Hematopoietic multipotent progenitor cell treated with erythropoietin and hydrocortisone succinate and interleukin-3 and kit ligand, for 8 days (in vitro differentiated cells): ENCODE measurements around the gene STPG3.
A peak's percentile ranks its signal among the peaks of the same experiment; 100 is the strongest.
"Not testable (repeated sequence)": the region's sequence is repeated elsewhere in the genome, so short reads cannot be mapped to it uniquely, and the experiment has no call there.

Experiments used
- DNase-seq: peaks from one replicate; pipeline ENCODE4 v3.0.0-alpha.2; 2015

The STPG3 gene

DNA sequence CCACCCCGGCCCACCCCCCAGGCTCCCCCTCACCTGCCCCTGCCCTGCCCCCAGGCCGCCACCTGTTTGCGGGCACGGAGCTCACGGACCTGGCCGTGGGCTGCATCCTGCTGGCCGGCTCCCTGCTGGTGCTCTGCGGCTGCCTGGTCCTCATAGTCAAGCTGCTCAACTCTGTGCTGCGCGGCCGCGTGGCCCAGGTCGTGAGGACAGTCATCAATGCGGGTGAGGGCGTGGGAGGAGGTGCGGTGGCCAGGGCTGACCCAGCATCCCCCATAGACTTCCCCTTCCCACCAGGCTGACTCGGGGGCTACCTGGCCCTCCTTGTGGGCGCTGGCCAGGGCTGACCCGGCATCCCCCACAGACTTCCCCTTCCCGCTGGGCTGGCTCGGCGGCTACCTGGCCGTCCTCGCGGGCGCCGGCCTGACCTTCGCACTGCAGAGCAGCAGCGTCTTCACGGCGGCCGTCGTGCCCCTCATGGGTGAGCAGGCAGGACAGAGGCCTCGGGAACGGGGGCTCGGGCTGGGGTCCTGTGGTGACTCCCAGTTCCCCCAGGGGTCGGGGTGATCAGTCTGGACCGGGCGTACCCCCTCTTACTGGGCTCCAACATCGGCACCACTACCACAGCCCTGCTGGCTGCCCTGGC is 16.9 kb upstream of the STPG3 start:
- no peak for DNase-seq

DNA sequence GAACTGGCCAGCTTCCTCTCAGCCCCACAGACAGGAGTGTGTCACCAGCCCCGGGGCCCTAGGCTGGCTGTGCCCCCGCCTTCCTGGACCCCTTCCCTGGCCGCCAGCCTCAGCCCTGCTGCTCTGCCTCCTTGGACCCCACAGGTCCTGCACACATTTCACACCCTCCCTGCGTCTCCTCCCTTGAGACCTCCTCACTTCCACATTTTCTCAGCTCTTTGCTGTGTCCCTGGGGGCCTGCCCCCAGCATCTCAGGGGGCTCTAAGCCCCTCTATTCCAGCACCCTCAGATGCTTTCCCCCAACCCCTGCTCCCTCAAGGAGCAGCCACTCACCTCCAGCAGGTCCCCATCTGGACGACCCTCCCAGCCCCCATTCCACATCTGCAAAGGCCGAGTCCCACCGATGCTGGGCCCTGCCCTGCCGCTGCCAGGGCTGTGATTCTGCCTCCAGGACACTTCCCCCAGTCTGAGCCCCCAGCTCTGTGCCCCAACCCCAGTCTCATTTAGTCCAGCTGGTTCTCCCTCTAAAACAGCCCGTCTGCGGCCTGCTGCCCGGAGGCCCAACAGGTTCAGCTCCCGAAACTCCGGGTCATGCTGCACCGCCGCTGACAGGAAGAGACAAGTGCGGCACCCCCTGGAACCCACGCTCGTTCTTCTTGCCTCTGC is 16.2 kb upstream of the STPG3 start:
- no peak for DNase-seq

DNA sequence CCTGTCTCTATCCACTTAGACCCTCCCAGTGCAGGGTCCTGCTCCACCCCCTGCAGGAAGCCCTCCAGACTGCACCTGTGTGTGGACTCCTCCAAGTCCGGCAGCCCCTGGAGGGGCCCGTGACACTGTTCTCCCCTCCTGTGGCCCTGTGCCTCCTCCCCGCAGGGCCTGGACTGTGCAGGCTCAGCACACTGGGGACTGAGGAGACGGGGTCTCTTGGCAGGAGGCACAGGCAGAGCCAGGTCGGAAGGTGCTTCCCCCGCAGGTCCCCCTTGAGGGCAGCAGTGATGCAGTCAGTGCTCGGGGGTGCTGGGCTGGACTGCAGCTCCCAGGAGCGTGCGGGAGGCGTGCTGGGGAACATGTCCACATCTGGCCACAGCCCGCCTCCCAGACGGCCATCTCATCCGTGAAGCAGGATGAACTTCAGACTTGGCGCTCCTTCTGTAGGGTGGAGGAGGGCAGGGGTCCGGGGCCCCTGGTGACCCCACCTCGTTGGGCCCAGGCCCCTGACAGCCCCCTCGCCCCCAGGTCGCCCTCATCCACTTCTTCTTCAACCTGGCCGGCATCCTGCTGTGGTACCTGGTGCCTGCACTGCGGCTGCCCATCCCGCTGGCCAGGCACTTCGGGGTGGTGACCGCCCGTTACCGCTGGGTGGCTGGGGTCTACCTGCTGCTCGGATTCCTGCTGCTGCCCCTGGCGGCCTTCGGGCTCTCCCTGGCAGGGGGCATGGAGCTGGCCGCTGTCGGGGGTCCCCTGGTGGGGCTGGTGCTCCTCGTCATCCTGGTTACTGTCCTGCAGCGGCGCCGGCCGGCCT is 15.5 kb upstream of the STPG3 start:
- no peak for DNase-seq

DNA sequence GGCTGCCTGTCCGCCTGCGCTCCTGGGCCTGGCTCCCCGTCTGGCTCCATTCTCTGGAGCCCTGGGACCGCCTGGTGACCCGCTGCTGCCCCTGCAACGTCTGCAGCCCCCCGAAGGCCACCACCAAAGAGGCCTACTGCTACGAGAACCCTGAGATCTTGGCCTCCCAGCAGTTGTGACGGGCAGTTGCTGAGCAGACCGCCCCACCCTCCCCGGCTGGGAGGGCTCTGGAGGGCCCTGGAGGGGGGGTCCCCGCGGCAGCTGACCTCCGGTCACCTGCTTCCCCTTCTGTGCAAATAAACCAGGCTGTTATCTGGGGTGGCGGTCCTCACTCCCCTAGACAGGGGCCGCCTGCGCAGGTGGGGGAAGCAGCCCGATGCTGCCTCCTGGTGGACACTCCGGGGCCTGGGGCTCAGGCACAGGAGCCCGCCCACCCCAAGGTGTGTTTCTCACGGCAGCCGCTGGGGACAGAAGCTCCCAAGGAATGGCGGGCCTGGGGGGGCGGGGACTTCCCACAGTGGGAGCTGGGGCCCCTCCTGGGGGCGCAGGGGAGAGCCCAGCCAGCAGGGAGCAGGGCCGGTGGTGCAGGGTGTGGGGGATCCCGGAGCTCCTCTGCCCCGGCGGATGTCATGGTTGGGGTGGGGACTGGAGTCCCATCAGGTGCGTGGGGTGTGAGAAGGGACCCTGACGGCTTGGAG is 14.7 kb upstream of the STPG3 start:
- DNase-seq: peak; percentile 86

DNA sequence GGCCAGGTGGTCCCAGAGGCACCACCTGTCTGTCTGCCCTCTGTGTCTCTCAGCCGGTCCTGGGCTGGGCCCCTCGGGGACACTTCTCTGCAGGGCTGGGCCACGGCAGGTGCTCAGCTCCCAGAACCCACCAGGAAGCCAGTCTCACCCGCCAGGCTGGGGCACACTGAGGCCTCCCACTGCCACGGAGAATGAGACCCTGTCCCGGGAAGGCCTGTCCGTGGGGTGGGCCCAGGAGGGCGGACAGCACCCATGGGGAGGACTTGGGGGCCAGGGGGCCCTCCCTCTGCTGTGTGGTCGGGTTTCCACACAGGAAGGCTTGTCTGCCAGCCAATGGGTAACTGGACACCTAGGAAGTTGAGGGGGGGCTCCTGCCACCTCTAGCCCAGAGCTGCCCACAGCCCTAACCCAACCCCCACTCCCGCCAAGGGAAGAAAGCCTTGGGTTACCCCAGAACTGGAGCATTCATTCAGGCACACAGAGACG is 14.1 kb upstream of the STPG3 start:
- no peak for DNase-seq

DNA sequence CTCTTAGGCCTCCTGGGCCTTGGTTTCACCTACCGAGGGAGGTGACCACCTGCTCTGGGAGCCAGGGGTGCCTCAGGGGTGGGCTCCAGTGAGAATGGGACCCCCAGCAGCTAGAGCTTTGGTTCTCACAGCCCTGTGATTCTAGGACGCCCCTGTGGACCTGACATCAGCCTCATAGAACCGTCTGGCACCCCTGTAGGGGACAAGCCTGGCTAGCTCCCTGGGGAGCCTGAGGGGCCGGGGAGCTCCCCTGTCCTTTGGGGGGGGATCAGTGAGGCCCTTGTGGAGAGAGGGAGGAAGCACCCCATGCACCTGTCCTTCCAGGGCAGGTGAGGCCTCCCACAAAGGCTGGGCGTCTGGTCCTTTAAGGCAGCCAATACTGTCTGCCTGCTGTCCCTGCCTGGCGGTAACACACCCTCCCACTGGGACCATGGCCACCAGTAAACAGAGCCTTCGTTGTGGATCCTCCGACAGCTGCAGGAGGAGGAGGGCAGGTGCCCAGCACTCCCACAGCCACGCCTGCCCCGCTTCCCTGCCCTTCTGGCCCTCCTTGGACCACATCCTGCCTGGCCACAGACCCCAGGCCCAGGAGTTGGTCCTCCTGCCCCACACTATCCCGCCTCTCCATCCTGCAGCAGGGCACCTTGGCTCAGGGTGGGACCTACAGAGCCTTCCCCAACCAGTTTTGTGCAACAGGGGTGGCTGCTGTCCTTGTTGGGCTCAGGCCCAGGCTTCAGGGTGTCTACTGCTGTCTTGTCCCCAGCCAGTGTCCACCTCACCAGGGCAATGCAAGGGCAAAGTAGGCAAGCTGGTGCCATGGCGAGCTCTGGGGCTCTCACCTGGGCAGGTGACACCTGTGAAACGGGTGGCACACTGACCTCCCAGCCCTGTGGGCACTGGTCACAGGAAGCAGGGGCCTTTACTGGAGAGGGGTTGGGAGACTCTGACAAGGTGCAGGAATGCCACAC is 13.0 kb upstream of the STPG3 start:
- no peak for DNase-seq

DNA sequence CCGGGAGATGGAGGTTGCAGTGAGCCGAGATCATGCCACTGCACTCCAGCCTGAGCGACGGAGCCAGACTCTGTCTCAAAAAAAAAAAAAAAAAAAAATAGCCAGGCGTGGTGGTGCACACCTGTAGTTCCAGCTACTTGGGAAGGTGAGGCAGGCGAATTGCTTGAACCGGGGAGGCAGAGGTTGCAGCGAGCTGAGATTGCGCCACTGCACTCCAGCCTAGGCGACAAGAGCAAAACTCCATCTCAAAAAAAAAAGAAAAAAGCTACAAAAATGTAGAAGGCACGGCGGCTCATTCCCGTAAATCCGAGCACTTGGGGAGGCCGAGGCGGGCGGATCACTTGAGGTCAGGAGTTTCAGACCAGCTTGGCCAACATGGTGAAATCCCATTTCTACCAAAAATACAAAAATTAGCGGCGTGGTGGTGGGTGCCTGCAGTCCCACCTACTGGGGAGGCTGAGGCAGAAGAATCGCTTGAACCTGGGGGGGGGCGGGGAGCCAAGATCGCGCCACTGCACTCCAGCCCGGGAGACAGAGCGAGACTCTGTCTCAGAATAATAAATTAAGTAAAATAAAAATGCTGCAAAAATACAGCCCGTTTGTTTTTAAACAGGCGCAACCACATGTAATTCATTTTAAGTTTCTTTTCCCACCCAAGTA is 11.4 kb upstream of the STPG3 start:
- not testable (repeated sequence) for DNase-seq

DNA sequence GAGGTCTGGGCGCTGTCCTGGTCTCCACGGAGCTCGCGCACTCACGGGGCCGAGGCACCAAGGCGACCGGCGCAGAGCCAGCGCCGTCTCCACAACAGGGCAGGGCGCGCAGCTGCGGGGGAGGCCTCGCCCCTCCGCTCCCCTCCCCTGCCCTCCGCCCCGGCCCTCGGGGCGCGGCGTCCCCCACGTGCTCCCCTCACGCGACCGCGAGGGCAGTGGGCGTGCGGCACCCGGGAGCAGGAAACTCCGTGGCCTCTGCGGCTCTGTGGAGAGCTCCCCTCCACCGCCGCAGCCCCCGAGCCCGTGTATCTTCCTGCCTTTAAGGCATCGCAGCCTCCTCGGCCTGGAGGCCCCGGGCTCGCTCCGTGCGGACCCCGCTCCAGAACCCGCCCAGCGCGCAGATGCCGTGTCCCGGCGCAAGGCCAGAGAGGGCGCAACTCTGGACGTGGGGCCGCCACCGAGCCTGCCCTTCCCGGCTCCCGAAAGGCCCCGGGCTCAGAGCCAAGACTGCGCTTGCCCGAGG is 10.7 kb upstream of the STPG3 start:
- DNase-seq: peak; percentile 84

DNA sequence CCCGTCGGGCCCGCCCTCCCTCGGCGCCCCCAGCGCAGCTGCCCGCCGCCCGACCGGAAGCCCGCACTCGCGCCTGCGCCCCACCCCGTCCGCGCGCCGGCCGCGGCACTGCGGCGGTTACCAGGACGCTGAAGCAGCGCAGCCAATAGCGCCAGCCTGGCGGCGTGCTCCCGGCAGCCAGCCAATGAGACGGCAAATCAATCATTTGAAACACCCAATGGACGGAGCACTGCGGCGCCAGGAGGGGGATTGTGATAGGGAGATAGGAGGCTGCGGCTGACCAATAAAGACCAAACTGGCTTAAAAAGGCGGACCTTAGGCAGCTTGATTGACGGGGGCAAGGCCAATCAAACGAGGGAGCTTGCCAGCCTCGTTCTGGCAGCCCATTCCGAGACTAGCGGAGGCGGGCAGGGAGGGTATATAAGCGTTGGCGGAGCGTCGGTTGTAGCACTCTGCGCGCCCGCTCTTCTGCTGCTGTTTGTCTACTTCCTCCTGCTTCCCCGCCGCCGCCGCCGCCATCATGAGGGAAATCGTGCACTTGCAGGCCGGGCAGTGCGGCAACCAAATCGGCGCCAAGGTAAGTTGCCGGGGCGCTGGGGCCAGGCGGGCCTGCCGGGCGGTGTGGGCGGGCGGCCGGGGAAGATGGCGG is 10.1 kb upstream of the STPG3 start, which contains the start of gene TUBB4B:
Gene TUBB4B, plus strand, starts transcription at position 447 of the 649 bp plus-strand sequence. Its CDS starts 74 bp downstream, at position 521.
- peak; percentile 100 for DNase-seq

DNA sequence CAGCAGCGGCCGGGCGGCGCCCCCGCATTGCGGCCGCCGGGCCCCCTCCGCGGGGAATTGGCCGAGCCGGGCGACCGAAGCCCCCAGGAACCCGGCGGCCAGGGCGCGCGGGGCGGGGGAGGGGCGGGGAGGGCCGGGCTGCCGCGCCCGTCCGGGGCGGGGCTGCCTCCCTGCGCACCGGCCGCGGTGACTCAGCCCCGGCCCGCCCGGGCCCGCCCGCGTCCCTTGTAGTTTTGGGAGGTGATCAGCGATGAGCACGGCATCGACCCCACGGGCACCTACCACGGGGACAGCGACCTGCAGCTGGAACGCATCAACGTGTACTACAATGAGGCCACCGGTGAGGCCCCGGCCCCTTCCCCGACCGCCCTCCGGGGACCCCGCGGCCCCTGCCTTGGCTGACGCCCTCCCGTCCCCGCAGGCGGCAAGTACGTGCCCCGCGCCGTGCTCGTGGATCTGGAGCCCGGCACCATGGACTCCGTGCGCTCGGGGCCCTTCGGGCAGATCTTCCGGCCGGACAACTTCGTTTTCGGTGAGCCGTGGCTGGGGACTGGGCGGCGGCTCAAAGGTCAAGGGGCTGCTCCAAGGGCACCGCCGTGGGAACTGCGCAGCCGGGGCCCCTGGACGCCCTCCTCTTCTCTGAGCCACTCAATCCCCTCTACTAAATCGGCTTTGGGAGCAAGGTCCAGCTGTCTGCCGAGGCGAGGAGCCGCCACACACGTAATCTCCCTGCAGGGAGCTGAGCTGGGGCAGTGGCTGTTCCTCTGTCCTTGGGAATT is 9.4 kb upstream of the STPG3 start:
- DNase-seq: peak; percentile 63

DNA sequence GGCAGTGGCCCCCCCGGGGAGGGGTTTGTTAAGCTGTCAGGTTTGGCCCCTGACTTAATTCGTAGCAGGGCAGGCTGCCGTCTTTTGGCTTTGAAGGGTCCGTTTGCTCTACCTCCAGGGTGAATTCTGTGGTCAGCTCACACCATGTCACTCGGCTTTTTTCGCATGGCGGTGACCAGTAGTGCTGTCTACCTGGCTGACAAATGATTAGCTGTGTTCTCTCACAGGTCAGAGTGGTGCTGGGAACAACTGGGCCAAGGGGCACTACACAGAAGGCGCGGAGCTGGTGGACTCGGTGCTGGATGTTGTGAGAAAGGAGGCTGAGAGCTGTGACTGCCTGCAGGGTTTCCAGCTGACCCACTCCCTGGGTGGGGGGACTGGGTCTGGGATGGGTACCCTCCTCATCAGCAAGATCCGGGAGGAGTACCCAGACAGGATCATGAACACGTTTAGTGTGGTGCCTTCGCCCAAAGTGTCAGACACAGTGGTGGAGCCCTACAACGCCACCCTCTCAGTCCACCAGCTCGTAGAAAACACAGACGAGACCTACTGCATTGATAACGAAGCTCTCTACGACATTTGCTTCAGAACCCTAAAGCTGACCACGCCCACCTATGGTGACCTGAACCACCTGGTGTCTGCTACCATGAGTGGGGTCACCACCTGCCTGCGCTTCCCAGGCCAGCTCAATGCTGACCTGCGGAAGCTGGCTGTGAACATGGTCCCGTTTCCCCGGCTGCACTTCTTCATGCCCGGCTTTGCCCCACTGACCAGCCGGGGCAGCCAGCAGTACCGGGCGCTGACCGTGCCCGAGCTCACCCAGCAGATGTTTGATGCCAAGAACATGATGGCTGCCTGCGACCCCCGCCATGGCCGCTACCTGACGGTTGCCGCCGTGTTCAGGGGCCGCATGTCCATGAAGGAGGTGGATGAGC is 8.6 kb upstream of the STPG3 start:
- no peak for DNase-seq

DNA sequence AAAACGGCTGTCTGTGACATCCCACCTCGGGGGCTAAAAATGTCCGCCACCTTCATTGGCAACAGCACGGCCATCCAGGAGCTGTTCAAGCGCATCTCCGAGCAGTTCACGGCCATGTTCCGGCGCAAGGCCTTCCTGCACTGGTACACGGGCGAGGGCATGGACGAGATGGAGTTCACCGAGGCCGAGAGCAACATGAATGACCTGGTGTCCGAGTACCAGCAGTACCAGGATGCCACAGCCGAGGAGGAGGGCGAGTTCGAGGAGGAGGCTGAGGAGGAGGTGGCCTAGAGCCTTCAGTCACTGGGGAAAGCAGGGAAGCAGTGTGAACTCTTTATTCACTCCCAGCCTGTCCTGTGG is 7.8 kb upstream of the STPG3 start:
- not testable (repeated sequence) for DNase-seq

DNA sequence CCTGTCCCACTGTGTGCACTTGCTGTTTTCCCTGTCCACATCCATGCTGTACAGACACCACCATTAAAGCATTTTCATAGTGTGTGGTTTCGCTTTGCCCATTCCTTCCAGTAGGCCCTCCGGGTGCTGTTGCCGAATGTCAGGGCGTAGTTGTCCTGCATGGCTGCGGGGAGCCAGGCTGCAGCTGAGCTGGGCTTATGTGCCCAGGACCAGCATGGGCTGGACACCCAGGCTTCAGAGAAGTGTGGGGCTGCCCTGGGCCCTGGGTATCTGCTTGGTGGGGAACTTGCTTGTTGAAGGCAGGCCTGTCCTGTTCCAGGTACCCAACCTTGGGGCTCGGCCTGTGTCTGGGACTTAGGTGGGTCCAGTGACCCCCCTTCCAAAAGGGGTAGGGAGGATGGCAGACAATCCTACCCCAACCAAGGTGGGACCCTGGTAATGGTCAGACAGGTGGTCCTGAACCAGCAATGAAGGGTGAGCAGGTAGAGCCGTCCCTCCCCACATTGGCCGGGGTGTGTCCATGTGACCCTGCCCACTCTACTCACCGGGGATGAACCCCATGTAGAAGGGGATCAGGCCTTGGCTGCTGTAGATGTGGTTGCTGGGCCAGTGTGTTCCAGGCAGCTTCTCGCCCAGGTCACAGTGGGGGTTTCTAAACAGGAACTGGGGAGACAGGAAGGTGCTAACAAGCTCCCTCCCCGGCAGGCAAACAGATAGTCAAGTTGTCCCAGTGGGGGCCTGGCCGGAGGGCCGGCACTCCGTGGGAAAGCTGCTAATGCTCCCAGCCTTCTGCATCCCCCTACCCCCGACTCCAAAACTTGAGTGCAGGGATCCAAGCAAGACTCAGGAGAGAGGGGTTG is 7.2 kb upstream of the STPG3 start:
- no peak for DNase-seq

DNA sequence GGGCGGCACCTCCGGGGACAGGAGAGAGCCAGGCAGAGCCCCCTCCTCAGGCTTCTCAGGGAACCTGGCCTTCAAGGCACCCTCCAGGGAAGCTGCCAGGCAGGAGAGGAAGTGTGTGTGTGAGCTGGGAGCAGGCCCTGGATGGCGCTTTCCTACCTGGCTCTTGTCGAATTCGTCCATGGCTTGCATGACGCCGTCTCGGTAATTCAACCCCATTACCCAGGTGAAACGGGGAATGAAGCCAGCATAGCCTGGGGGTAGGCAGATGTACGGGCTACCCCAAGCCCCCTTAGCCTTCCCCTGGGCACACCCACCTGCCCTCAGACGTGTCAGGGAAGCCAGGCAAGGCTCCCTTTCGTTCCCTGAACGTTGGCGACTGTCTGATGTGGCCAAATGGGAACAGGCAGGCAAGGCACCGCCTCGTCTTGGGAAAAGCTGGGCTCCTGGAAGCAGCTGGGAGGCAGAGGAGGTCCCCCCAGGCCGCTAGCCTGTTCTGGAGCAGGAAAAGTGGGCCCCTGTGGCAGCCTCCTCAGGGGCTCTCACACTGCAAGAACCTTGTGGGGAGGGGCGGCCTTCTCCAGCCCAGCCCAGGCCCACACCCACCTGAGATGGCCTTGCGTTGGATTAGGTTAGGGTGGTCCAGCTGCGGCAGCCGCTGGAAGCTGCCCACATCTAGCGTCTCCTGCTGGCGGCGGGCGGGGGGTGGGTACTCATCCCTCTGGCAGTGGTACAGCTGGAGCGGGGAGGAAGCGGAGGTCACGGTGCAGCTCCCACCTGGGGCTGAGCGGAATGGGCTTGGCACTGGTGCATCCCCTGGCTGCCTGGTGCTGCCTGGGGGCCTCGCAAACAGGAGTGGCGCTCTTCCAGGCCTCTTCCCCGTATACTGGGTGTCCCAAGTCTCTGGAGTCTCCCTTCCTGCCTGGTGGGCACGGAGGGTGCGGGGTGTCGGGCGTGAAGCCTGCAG is 6.3 kb upstream of the STPG3 start:
- DNase-seq: no peak

DNA sequence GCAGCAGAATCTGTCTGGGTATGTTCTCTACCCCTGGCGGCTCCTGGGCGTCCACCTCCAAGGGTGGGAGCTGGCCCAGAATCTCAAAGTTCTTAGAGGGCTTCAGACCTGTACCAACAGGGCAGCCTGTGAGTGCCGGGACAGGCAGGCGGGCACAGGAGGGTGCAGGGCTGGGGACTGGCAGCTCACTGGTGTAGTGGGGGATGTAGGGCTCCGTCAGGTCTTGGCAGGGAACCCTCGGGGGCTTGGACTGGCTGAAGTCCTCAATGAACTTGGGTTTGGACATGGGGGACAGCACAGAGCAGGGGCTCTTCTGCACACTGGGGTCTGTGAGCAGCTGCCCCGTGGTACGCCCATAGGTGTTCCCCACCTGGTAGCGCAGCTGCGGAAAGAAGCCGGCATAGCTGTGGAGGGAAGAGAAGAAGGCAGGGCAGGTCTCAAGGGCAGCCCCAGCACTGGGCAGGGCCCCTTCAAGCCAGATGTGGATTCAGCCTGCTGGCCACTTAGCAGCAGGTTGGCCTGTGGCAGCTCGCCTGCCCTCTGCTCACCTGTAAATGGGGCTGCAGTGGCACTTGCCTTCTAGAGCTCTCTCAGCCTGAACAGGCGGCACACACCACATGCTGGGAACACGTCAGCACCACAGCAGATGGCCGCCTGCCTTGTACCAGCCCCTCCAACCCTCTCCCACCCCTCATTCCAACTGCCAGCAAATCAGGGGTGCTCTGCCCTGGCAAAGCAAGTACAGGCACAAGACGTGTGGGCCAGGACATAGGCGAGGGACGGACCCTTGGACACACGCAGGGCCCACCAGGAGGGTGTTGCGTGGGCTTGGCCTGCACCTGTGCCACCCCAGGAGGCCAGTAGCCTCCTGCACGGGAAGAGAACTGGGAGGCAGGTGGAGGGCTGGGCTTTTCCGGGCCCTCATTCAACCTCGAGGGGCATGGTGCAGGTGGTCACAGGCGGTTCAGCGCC is 5.3 kb upstream of the STPG3 start:
- no peak for DNase-seq
